HG02763 (cell line): ENCODE measurements around the gene ACP7.
"Not testable (repeated sequence)": the region's sequence is repeated elsewhere in the genome, so short reads cannot be mapped to it uniquely, and the experiment has no call there.

Source experiments
- ATAC-seq: cut with Tn5 transposase; IDR thresholded peaks from one replicate; pipeline ENCODE4 v1.9.1; 2021; ENCODE audit warnings: mild to moderate bottlenecking, moderate library complexity; ENCODE audit not compliant: unreplicated experiment

The ACP7 gene

DNA sequence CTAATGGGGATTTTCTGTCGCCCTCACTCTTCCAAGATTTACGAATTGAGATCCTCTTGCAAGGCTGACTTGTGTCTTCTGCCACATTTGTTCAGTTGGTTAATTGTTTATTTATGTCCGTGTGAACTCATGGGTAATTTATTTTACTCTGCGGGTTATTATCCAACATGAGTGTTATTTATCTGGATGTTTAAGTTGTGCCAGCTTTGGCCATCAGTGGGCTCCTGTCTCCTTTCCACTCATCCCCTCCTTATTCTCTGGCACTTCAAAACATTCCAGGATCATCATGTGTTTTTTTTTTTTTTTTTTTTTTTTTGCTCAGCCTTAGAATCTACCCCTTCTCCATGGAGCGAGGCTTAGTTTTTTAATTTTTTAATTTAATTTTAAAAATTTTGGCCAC lies 19.0 kb downstream of the ACP7 start:
- no peak for ATAC-seq

GRCh38 chr19:39104186-39104596 lies 20.0 kb downstream of the ACP7 start:
- ATAC-seq, result no peak

- ATAC-seq, result no peak
Measured at GRCh38 chr19:39106194-39106593, 22.0 kb downstream of the ACP7 start.

- ATAC-seq, result no peak
Measured at GRCh38 chr19:39109641-39110040, 25.5 kb downstream of the ACP7 start.

GRCh38 chr19:39110263-39110967 lies 26.2 kb downstream of the ACP7 start:
- ATAC-seq, result no peak

DNA sequence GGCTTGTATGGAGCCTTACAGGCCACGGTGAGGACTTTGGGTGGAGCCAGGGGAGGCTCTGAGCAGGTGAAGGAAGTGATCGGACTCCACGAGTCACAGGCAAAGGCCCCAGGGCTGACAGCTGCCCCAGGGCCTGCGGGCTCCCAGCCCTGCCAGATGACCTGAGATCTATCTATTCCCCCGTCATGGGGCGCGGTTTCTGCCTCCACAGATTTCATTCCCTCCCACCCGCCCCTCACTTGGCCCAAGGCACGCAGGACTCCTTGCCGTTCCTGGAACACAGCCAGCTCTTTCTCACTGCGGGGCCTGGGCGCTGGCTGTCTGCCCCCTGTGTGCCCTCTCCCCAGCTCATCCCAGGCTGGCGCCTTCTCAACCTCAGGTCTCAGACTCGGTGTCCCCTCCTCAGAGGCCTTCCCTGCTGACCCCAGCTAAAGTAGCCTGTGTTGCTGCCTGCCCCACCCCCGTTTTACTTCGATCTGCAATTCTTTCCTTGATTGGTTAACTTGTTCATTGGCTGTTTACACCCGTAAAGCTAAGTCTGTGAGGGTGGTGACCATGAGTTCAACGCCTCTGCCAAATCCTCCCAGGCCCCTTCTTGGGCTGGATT lies 27.5 kb downstream of the ACP7 start:
- no peak for ATAC-seq

DNA sequence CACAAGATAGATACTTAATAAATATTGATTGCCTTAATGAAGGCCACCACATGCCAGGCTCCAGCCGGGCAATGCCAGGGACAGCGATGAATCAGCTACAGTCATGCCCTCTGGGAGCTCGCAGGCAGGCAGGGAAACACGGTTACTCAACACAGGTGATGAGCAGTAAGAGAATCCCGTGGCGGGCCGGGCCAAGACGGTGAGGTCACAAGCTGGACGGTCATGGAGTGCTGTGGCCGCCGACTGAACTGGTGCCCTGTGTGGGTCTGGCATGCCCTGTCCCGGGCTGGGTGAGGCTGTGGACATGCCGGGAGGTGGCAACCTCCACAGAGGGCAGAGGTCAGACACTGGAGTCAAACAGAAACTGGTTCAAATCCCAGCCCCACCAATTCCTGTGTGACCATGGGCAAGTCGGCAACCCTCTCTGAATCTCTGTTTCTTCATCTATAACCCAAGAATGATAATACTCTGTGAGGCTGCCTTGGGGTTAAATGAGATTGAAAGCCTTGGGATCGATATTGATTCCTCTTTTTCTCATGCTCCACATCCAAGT lies 28.2 kb downstream of the ACP7 start:
- ATAC-seq, result no peak

GRCh38 chr19:39113199-39113598 lies 29.0 kb downstream of the ACP7 start:
- ATAC-seq, result no peak

DNA sequence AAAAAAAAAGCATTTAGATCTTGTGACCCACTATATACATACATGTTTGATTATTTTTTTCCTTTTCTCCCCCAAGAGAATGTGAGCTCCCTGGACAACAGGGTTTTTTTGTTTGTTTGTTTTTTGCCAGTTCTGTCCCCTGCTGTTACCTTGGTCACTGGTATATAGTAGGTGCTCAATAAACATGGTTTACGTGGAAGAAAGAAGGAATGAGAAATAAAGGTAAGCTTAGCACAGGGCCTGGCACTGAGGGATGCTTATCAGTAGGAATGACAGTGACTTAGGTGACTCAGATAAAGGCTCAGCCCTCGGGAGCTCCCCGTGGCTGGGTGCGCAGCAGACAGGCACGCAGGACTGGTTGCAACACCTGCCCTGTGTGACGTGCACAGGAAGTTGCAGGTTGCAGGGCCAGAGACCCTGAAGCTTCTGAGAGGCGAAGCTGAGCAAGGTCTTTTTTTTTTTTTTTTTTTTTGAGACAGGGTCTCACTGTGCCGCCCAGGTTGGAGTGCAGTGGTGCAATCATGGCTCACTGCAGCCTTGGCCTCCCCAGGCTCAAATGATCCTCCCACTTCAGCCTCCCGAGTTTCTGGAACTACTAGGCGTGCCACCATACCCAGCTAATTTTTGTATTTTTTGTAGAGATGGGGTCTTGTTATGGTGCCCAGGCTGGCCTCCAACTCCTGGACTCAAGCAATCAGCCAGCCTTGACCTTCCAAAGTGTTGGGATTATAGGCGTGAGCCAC lies 31.1 kb downstream of the ACP7 start:
- ATAC-seq, result no peak

GRCh38 chr19:39117023-39117422 lies 32.9 kb downstream of the ACP7 start:
- not testable (repeated sequence) for ATAC-seq

- no peak for ATAC-seq
Measured at GRCh38 chr19:39119830-39120229, 35.7 kb downstream of the ACP7 start.

- ATAC-seq, result no peak
Measured at GRCh38 chr19:39122934-39123731, 39.0 kb downstream of the ACP7 start.

DNA sequence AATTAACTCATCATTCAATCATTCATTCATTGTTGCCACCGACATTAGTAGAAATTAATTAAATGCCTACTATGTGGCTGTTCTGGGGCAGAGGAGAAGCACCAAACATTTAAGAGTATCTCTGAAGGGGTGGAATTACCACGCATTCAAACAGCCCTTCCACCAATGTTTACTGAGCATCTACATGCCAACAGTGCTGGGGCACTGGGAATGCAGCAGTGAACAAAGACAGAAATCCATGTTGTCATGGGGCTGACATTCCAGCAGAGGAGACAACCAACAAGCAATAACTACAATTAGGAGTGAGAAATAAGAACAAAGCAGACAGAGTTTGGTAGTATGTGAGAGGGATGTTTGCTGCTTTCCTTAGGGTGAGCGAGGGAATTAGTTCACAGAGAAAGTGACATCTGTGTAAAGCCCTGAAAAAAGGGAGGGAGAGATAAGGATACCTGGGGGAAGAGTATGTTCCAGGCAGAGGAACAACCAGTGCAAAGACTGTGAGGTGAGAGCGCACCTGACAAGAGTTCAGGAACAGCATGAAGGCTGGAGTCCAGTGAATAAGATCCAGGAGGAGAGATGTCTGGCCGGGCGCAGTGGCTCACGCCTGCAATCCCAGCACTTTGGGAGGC lies 40.1 kb downstream of the ACP7 start:
- no peak for ATAC-seq

GRCh38 chr19:39125199-39125553 lies 41.0 kb downstream of the ACP7 start:
- ATAC-seq, result no peak

- ATAC-seq, result peak; percentile 89
Measured at GRCh38 chr19:39125554-39126311, 41.6 kb downstream of the ACP7 start, which contains the start of gene PAK4. PAK4 (plus strand) TSS chr19:39125786; CDS start chr19:39169554, 43,768 bp downstream.

DNA sequence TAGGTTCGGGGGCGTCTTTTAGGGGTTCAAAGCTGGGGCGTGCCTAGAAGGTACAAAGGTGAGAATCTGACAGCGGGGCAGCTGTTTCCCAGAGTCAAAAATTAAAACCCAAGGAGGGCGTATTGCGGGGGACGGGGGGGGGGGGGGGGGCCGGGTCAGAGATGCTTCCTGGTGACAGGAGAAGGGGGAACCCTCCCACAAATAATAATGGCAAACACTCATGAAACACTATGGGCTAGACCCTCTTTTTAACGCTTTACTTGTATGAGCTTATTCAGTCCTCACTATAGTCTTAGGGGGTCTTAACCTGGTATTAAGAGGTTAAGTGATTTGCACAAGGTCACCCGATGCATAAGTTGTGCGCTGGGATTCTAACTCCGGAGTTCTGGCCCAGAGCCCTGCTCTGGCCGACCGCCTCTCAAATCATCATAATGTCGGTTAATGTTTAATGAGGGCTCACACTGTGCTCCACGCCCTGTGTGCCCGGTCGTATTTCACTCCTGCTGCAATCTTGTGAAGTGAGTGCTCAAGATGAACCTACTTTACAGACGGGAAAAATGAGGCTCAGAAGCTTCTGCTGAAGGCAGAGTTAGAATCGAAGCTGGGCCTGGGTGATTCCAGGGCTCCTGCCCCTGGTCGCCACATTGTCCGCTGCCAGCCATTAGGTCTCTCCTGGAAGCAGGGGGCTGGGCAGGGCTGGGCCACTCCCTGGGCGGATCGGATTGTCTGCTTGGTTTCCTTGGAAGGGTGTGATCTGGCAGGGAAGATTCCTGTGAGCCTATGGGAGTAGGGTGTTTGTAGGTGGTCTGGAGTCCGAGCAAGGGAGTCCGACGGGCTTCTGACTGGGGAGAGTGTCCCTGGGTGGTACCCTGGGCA lies 42.4 kb downstream of the ACP7 start:
- no peak for ATAC-seq

GRCh38 chr19:39127812-39128515 lies 43.8 kb downstream of the ACP7 start:
- ATAC-seq, result no peak

DNA sequence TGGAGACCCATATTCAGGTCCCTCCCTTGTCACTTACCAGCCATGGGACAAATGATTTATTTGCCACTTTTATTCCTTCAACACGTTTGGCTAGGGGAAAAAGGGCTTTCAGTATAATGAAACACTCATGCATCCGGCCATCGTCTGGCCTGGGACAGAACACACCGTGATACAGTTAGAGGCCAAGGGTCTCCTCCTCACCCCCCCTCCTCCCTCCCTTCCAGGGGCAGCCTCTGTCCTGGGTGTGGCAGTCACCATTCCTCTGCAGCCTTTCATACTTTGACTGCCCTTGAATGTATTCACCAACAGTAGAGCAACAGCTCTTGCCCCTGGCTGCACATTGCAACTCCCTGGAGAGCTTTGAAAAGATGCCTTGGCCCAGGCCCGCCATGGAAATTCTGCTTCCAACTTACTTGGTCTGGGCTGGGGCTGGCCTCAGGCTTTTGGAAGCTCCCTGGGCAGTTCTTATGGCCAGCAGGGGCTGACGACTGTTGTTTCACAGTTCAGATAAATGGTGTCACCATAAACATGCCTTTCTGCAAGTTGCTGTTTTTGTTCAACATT lies 44.4 kb downstream of the ACP7 start:
- ATAC-seq, result no peak
